ENCODE data around the gene ATG2B.
A peak's percentile ranks its signal among the peaks of the same experiment; 100 is the strongest.

ATG2B gene

GRCh38 chr14:96299441-96299840 is 63.7 kb downstream of the ATG2B start:
- Mint-ChIP-seq H3K27ac (no peak overlapping the region), H3K4me1 (no peaks in the 10 kb centered on the region), H3K9me3 (no peaks in the 10 kb centered on the region), H3K36me3 (peaks cover 7% of the 10 kb centered on the region), H3K27me3 (no peaks in the 10 kb centered on the region), H3K4me3 (no peak overlapping the region)

GRCh38 chr14:96297997-96298515 is 65.1 kb downstream of the ATG2B start:
- Mint-ChIP-seq H3K9me3 (no peaks in the 10 kb centered on the region), H3K27ac (no peak overlapping the region), H3K4me3 (no peak overlapping the region), H3K27me3 (no peaks in the 10 kb centered on the region), H3K4me1 (no peaks in the 10 kb centered on the region), H3K36me3 (peaks cover 11% of the 10 kb centered on the region)

- Mint-ChIP-seq H3K4me1 (no peaks in the 10 kb centered on the region), H3K4me3 (no peak overlapping the region), H3K27ac (no peak overlapping the region), H3K36me3 (peaks cover 9% of the 10 kb centered on the region), H3K9me3 (no peaks in the 10 kb centered on the region), H3K27me3 (no peaks in the 10 kb centered on the region)
These were observed 66.1 kb downstream of the ATG2B start for GRCh38 chr14:96297000-96297399.

GRCh38 chr14:96294246-96294645 is 68.9 kb downstream of the ATG2B start:
- Mint-ChIP-seq H3K9me3 (no peaks in the 10 kb centered on the region), H3K27ac (no peak overlapping the region), H3K27me3 (no peaks in the 10 kb centered on the region), H3K4me3 (no peak overlapping the region), H3K4me1 (no peaks in the 10 kb centered on the region), H3K36me3 (peaks cover 8% of the 10 kb centered on the region)

- no peaks in the 10 kb centered on the region for H3K4me1 Mint-ChIP-seq
- H3K9me3 Mint-ChIP-seq = no peaks in the 10 kb centered on the region
- peaks cover 13% of the 10 kb centered on the region for H3K36me3 Mint-ChIP-seq
- H3K27me3 Mint-ChIP-seq = no peaks in the 10 kb centered on the region
- no peak overlapping the region for H3K4me3 Mint-ChIP-seq
- H3K27ac Mint-ChIP-seq = no peak overlapping the region
These were observed 75.3 kb downstream of the ATG2B start for GRCh38 chr14:96287856-96288255.

GRCh38 chr14:96286251-96286650 is 76.9 kb downstream of the ATG2B start:
- no peaks in the 10 kb centered on the region for H3K9me3 Mint-ChIP-seq
- no peaks in the 10 kb centered on the region for H3K4me1 Mint-ChIP-seq
- no peak overlapping the region for H3K4me3 Mint-ChIP-seq
- no peaks in the 10 kb centered on the region for H3K27me3 Mint-ChIP-seq
- H3K27ac Mint-ChIP-seq = no peak overlapping the region
- H3K36me3 Mint-ChIP-seq = peaks cover 13% of the 10 kb centered on the region

- H3K9me3 Mint-ChIP-seq = no peaks in the 10 kb centered on the region
- H3K27me3 Mint-ChIP-seq = no peaks in the 10 kb centered on the region
- H3K4me3 Mint-ChIP-seq = no peak overlapping the region
- H3K4me1 Mint-ChIP-seq = no peaks in the 10 kb centered on the region
- H3K27ac Mint-ChIP-seq = peak overlapping the region; percentile 59
- peaks cover 13% of the 10 kb centered on the region for H3K36me3 Mint-ChIP-seq
These were observed 77.5 kb downstream of the ATG2B start for GRCh38 chr14:96285667-96286066.

GRCh38 chr14:96284430-96284829 is 78.7 kb downstream of the ATG2B start:
- Mint-ChIP-seq H3K36me3 (peaks cover 12% of the 10 kb centered on the region), H3K27ac (no peak overlapping the region), H3K4me1 (no peaks in the 10 kb centered on the region), H3K4me3 (no peak overlapping the region), H3K9me3 (no peaks in the 10 kb centered on the region), H3K27me3 (no peaks in the 10 kb centered on the region)

GRCh38 chr14:96284008-96284407 is 79.1 kb downstream of the ATG2B start:
- Mint-ChIP-seq H3K36me3 (peaks cover 12% of the 10 kb centered on the region), H3K4me1 (no peaks in the 10 kb centered on the region), H3K4me3 (no peak overlapping the region), H3K27me3 (no peaks in the 10 kb centered on the region), H3K9me3 (no peaks in the 10 kb centered on the region), H3K27ac (no peak overlapping the region)

GRCh38 chr14:96281486-96281885 is 81.7 kb downstream of the ATG2B start:
- Mint-ChIP-seq H3K4me3 (no peak overlapping the region), H3K36me3 (peaks cover 9% of the 10 kb centered on the region), H3K4me1 (no peaks in the 10 kb centered on the region), H3K27ac (no peak overlapping the region), H3K27me3 (no peaks in the 10 kb centered on the region), H3K9me3 (peaks cover 4% of the 10 kb centered on the region)

- Mint-ChIP-seq H3K27me3 (no peaks in the 10 kb centered on the region), H3K4me1 (peaks cover 3% of the 10 kb centered on the region), H3K9me3 (peaks cover 4% of the 10 kb centered on the region), H3K36me3 (peaks cover 6% of the 10 kb centered on the region), H3K27ac (no peak overlapping the region), H3K4me3 (no peak overlapping the region)
These were observed 83.0 kb downstream of the ATG2B start for GRCh38 chr14:96280104-96280503.

- no peak overlapping the region for H3K4me3 Mint-ChIP-seq
- peaks cover 4% of the 10 kb centered on the region for H3K9me3 Mint-ChIP-seq
- no peaks in the 10 kb centered on the region for H3K27me3 Mint-ChIP-seq
- H3K4me1 Mint-ChIP-seq = peaks cover 3% of the 10 kb centered on the region
- peaks cover 5% of the 10 kb centered on the region for H3K36me3 Mint-ChIP-seq
- peak overlapping the region; percentile 43 for H3K27ac Mint-ChIP-seq
These were observed 83.6 kb downstream of the ATG2B start for GRCh38 chr14:96279564-96279963.

GRCh38 chr14:96277890-96278289 is 85.3 kb downstream of the ATG2B start:
- Mint-ChIP-seq H3K27ac (no peak overlapping the region), H3K27me3 (no peaks in the 10 kb centered on the region), H3K4me1 (peaks cover 3% of the 10 kb centered on the region), H3K9me3 (peaks cover 4% of the 10 kb centered on the region), H3K4me3 (no peak overlapping the region), H3K36me3 (peaks cover 3% of the 10 kb centered on the region)

- Mint-ChIP-seq H3K4me3 (no peak overlapping the region), H3K4me1 (peaks cover 3% of the 10 kb centered on the region), H3K27ac (no peak overlapping the region), H3K27me3 (no peaks in the 10 kb centered on the region), H3K9me3 (peaks cover 4% of the 10 kb centered on the region), H3K36me3 (peaks cover 3% of the 10 kb centered on the region)
These were observed 87.7 kb downstream of the ATG2B start for GRCh38 chr14:96275177-96276112.

- Mint-ChIP-seq H3K4me1 (peaks cover 3% of the 10 kb centered on the region), H3K27ac (no peak overlapping the region), H3K4me3 (no peak overlapping the region)
These were observed 88.6 kb downstream of the ATG2B start for GRCh38 chr14:96274543-96274942.

GRCh38 chr14:96274122-96274521 is 89.0 kb downstream of the ATG2B start:
- peaks cover 3% of the 10 kb centered on the region for H3K4me1 Mint-ChIP-seq
- no peak overlapping the region for H3K4me3 Mint-ChIP-seq
- peaks cover 4% of the 10 kb centered on the region for H3K9me3 Mint-ChIP-seq

More at GRCh38 chr14:96274543-96274942, 88.6 kb downstream of the ATG2B start:
- Mint-ChIP-seq H3K36me3 (peaks cover 3% of the 10 kb centered on the region), H3K27me3 (no peaks in the 10 kb centered on the region), H3K9me3 (peaks cover 4% of the 10 kb centered on the region)

More at GRCh38 chr14:96274122-96274521, 89.0 kb downstream of the ATG2B start:
- H3K27ac Mint-ChIP-seq = no peak overlapping the region
- peaks cover 3% of the 10 kb centered on the region for H3K36me3 Mint-ChIP-seq
- H3K27me3 Mint-ChIP-seq = no peaks in the 10 kb centered on the region

Measured in activated naive CD4-positive, alpha-beta T cell treated with anti-CD3 and anti-CD28 coated beads, Interleukin-2, amount 50 U/mL, for 24 hours (primary cell).